ENCODE data around the gene ADIPOR2. TPM values are rescaled to one million over a fixed set of nuclear protein-coding genes. Genes with fewer than 3 reads are reported as not detected.

ADIPOR2 gene
- total RNA-seq, 1 donor from 2014 or later, result 83.6 TPM

- Mint-ChIP-seq H3K4me3 (ENCODE audit: low read depth) (no peak overlapping the region), H3K27ac (no peak overlapping the region), H3K9me3 (ENCODE audit: low read depth) (no peaks in the 10 kb centered on the region), H3K27me3 (peaks cover 31% of the 10 kb centered on the region), H3K36me3 (ENCODE audit: insufficient read depth) (no peaks in the 10 kb centered on the region), H3K4me1 (ENCODE audit: low read depth) (peaks cover 6% of the 10 kb centered on the region)
- TF ChIP-seq, protein P1, sequence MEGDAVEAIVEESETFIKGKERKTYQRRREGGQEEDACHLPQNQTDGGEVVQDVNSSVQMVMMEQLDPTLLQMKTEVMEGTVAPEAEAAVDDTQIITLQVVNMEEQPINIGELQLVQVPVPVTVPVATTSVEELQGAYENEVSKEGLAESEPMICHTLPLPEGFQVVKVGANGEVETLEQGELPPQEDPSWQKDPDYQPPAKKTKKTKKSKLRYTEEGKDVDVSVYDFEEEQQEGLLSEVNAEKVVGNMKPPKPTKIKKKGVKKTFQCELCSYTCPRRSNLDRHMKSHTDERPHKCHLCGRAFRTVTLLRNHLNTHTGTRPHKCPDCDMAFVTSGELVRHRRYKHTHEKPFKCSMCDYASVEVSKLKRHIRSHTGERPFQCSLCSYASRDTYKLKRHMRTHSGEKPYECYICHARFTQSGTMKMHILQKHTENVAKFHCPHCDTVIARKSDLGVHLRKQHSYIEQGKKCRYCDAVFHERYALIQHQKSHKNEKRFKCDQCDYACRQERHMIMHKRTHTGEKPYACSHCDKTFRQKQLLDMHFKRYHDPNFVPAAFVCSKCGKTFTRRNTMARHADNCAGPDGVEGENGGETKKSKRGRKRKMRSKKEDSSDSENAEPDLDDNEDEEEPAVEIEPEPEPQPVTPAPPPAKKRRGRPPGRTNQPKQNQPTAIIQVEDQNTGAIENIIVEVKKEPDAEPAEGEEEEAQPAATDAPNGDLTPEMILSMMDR (IDR thresholded peaks at IDR 0.05; ENCODE audit: unreplicated experiment), result no peak
- DNase-seq (ENCODE audit: low spot score, unreplicated experiment), result no peak
Measured at GRCh38 chr12:1645819-1646218, 45.1 kb upstream of the ADIPOR2 start.

- H3K9me3 Mint-ChIP-seq (ENCODE audit: low read depth), result no peaks in the 10 kb centered on the region
- DNase-seq (ENCODE audit: low spot score, unreplicated experiment), result no peak
- peaks cover 6% of the 10 kb centered on the region for H3K4me1 Mint-ChIP-seq (ENCODE audit: low read depth)
- no peaks in the 10 kb centered on the region for H3K36me3 Mint-ChIP-seq (ENCODE audit: insufficient read depth)
- TF ChIP-seq, protein P1 (IDR thresholded peaks at IDR 0.05; ENCODE audit: unreplicated experiment), result no peak
- H3K27ac Mint-ChIP-seq, result no peak overlapping the region
- no peak overlapping the region for H3K4me3 Mint-ChIP-seq (ENCODE audit: low read depth)
- peaks cover 37% of the 10 kb centered on the region for H3K27me3 Mint-ChIP-seq
Measured at GRCh38 chr12:1646569-1647284, 44.1 kb upstream of the ADIPOR2 start.

- TF ChIP-seq, protein P1 (IDR thresholded peaks at IDR 0.05; ENCODE audit: unreplicated experiment), result no peak
- H3K27ac Mint-ChIP-seq, result no peak overlapping the region
- no peaks in the 10 kb centered on the region for H3K9me3 Mint-ChIP-seq (ENCODE audit: low read depth)
- no peak for DNase-seq (ENCODE audit: low spot score, unreplicated experiment)
- no peak overlapping the region for H3K4me3 Mint-ChIP-seq (ENCODE audit: low read depth)
- no peaks in the 10 kb centered on the region for H3K36me3 Mint-ChIP-seq (ENCODE audit: insufficient read depth)
- H3K27me3 Mint-ChIP-seq, result peaks cover 34% of the 10 kb centered on the region
- peaks cover 5% of the 10 kb centered on the region for H3K4me1 Mint-ChIP-seq (ENCODE audit: low read depth)
Measured at GRCh38 chr12:1647285-1647669, 43.6 kb upstream of the ADIPOR2 start.

DNA sequence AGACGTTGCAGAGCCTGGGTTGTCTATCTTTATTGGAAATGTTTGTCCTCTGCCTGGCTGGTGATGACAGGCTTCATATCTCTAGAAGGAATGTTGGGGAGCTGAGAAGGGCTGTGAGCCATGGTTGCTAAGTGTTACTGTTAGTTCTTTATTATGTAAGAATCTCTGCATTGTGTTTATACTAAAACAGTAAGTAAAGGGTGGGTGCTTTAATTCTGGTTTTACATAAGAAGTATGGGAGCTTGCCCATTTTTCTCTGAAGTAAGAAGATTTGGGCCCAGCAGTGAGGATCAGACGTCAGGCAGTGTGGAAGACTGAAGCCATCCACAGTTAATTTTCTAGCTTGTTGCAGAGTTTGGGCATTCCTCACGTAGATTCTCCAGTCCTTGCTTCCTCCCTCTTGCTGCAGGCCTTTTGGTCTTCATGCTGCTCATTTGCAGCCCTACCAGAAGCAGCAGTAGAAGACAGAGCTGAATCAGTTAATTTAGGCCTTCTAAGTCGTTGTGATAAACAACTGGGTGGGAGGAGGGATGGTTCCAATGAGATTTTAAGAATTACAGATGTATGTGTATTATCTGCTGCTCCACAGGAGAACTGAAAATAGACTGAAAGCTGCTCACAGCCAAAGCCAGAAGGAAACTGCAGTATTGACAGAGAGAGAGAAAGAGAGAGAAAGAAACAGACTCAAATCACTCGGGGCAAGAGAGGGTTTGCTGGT lies 40.5 kb upstream of the ADIPOR2 start:
- Mint-ChIP-seq H3K27ac (no peak overlapping the region), H3K9me3 (ENCODE audit: low read depth) (no peaks in the 10 kb centered on the region), H3K36me3 (ENCODE audit: insufficient read depth) (no peaks in the 10 kb centered on the region), H3K4me1 (ENCODE audit: low read depth) (no peaks in the 10 kb centered on the region), H3K27me3 (peaks cover 32% of the 10 kb centered on the region), H3K4me3 (ENCODE audit: low read depth) (no peak overlapping the region)
- no peak for DNase-seq (ENCODE audit: low spot score, unreplicated experiment)
- TF ChIP-seq, protein P1 (IDR thresholded peaks at IDR 0.05; ENCODE audit: unreplicated experiment), result no peak

GRCh38 chr12:1650978-1651361 lies 39.9 kb upstream of the ADIPOR2 start:
- H3K36me3 Mint-ChIP-seq (ENCODE audit: insufficient read depth), result no peaks in the 10 kb centered on the region
- no peaks in the 10 kb centered on the region for H3K9me3 Mint-ChIP-seq (ENCODE audit: low read depth)
- TF ChIP-seq, protein P1 (IDR thresholded peaks at IDR 0.05; ENCODE audit: unreplicated experiment), result no peak
- DNase-seq (ENCODE audit: low spot score, unreplicated experiment), result no peak
- H3K4me3 Mint-ChIP-seq (ENCODE audit: low read depth), result no peak overlapping the region
- no peaks in the 10 kb centered on the region for H3K4me1 Mint-ChIP-seq (ENCODE audit: low read depth)
- peaks cover 38% of the 10 kb centered on the region for H3K27me3 Mint-ChIP-seq
- H3K27ac Mint-ChIP-seq, result no peak overlapping the region
